WTC11 (cell line): ENCODE results near the gene CACNA1H. TPM values are rescaled to one million over a fixed set of nuclear protein-coding genes. Genes with fewer than 3 reads are reported as not detected.

Experiments
- ATAC-seq: fragments of 200-7000 bp; cut with Tn5 transposase; 2 replicates; pipeline ENCODE4 v1.10.0; 2021; ENCODE audit warnings: mild to moderate bottlenecking, moderate library complexity
- CTCF ChIA-PET: fragments of 300-600 bp; sonication (Branson Sonifier 250); formaldehyde crosslinking; loops from one replicate; lab custom pipeline; 2021; ENCODE audit warnings: antibody characterized with exemption; lab: Charles Lee
- POLR2A ChIA-PET: fragments of 350-600 bp; sonication (Branson Sonifier 250); formaldehyde crosslinking; loops from one replicate; lab custom pipeline; 2021; ENCODE audit warnings: antibody characterized with exemption; lab: Charles Lee
- DNase-seq: peaks from one replicate; pipeline ENCODE4 v3.0.0; 2021; ENCODE audit warnings: low spot score
- H3K27ac Mint-ChIP-seq: 2 replicates; pipeline ENCODE4 v1.8.0; 2021; ENCODE audit warnings: mixed read lengths
- H3K27me3 Mint-ChIP-seq: 2 replicates; pipeline ENCODE4 v1.8.0; 2021; ENCODE audit warnings: low read depth, mild to moderate bottlenecking, moderate library complexity, mixed read lengths
- H3K36me3 Mint-ChIP-seq: 2 replicates; pipeline ENCODE4 v1.8.0; 2021; ENCODE audit warnings: mixed read lengths
- H3K4me1 Mint-ChIP-seq: 2 replicates; pipeline ENCODE4 v1.8.0; 2022; ENCODE audit warnings: mixed read lengths
- H3K4me3 Mint-ChIP-seq: 2 replicates; pipeline ENCODE4 v1.8.0; 2021; ENCODE audit warnings: mild to moderate bottlenecking, moderate library complexity, mixed read lengths
- H3K9me3 Mint-ChIP-seq: 2 replicates; pipeline ENCODE4 v1.8.0; 2021; ENCODE audit warnings: mixed read lengths
- ATF1 ChIP-seq: sonication (generic); formaldehyde crosslinking; IDR thresholded peaks from 2 replicates; pipeline ENCODE4 v1.8.1; 2023; ENCODE audit warnings: mild to moderate bottlenecking, moderate library complexity, missing genetic modification reagents
- FOXK1 ChIP-seq: sonication (generic); formaldehyde crosslinking; IDR thresholded peaks from 2 replicates; pipeline ENCODE4 v1.8.0; 2022; ENCODE audit warnings: mild to moderate bottlenecking, moderate library complexity, missing genetic modification reagents
- GABPB1 ChIP-seq: sonication (generic); formaldehyde crosslinking; IDR thresholded peaks from 2 replicates; pipeline ENCODE4 v1.8.1; 2023; ENCODE audit warnings: mild to moderate bottlenecking, missing genetic modification reagents
- GRHL2 ChIP-seq: fragments of 250-450 bp; sonication (Bioruptor Pico); IDR thresholded peaks from 2 replicates; pipeline ENCODE4 v1.8.0; 2022; ENCODE audit warnings: mild to moderate bottlenecking, moderate library complexity; ENCODE audit not compliant: insufficient replicate concordance, severe bottlenecking
- NFE2L1 ChIP-seq: sonication (generic); formaldehyde crosslinking; IDR thresholded peaks from 2 replicates; pipeline ENCODE4 v1.8.1; 2023; ENCODE audit warnings: missing genetic modification reagents
- NFYB ChIP-seq: sonication (generic); formaldehyde crosslinking; conservative IDR thresholded peaks from 2 replicates; pipeline ENCODE4 v1.8.0; 2022; ENCODE audit warnings: low read depth, missing genetic modification reagents
- TP53 ChIP-seq: sonication (generic); formaldehyde crosslinking; IDR thresholded peaks from 2 replicates; pipeline ENCODE4 v1.8.1; 2023; ENCODE audit warnings: mild to moderate bottlenecking, missing genetic modification reagents
- ZNF138 ChIP-seq: sonication (generic); formaldehyde crosslinking; conservative IDR thresholded peaks from 2 replicates; pipeline ENCODE4 v1.8.1; 2022; ENCODE audit warnings: mild to moderate bottlenecking, moderate library complexity, missing genetic modification reagents
- ZNF232 ChIP-seq: sonication (generic); formaldehyde crosslinking; IDR thresholded peaks from 2 replicates; pipeline ENCODE4 v1.8.0; 2022; ENCODE audit warnings: mild to moderate bottlenecking, missing genetic modification reagents
- ZNF317 ChIP-seq: sonication (generic); formaldehyde crosslinking; IDR thresholded peaks from 2 replicates; pipeline ENCODE4 v1.8.1; 2023; ENCODE audit warnings: low read depth, mild to moderate bottlenecking, moderate library complexity, missing genetic modification reagents, borderline replicate concordance
- total RNA-seq: library from RNA; stranded (reverse); gene quantifications from 3 replicates; pipeline ENCODE4 v1.2.3, GENCODE V29; 2021
- TF ChIP-seq, protein P1 (sequence below): fragments of 250-450 bp; sonication (Bioruptor Pico); IDR thresholded peaks from 2 replicates; pipeline ENCODE4 v1.9.0; 2021; ENCODE audit warnings: moderate library complexity, mild to moderate bottlenecking, inconsistent platforms, borderline replicate concordance
- TF ChIP-seq, protein P2 (sequence below): sonication (generic); formaldehyde crosslinking; IDR thresholded peaks from 2 replicates; pipeline ENCODE4 v1.8.1; 2023; ENCODE audit warnings: mild to moderate bottlenecking, missing genetic modification reagents, borderline replicate concordance
- TF ChIP-seq, protein P3 (sequence below): fragments of 250-450 bp; sonication (Bioruptor Pico); IDR thresholded peaks from 2 replicates; pipeline ENCODE4 v1.9.0; 2021; ENCODE audit warnings: mild to moderate bottlenecking
- TF ChIP-seq, protein P4 (sequence below): sonication (generic); formaldehyde crosslinking; IDR thresholded peaks from 2 replicates; pipeline ENCODE4 v1.8.0; 2022; ENCODE audit warnings: mild to moderate bottlenecking, missing genetic modification reagents
- TF ChIP-seq, protein P5 (sequence below): sonication (generic); formaldehyde crosslinking; IDR thresholded peaks from 2 replicates; pipeline ENCODE4 v1.8.0; 2023; ENCODE audit warnings: mild to moderate bottlenecking, missing genetic modification reagents
- TF ChIP-seq, protein P6 (sequence below): sonication (generic); formaldehyde crosslinking; IDR thresholded peaks from 2 replicates; pipeline ENCODE4 v1.8.0; 2022; ENCODE audit warnings: mild to moderate bottlenecking, missing genetic modification reagents

The CACNA1H gene
- total RNA-seq, 1 experiment from 2014 or later = 38.0 TPM

DNA sequence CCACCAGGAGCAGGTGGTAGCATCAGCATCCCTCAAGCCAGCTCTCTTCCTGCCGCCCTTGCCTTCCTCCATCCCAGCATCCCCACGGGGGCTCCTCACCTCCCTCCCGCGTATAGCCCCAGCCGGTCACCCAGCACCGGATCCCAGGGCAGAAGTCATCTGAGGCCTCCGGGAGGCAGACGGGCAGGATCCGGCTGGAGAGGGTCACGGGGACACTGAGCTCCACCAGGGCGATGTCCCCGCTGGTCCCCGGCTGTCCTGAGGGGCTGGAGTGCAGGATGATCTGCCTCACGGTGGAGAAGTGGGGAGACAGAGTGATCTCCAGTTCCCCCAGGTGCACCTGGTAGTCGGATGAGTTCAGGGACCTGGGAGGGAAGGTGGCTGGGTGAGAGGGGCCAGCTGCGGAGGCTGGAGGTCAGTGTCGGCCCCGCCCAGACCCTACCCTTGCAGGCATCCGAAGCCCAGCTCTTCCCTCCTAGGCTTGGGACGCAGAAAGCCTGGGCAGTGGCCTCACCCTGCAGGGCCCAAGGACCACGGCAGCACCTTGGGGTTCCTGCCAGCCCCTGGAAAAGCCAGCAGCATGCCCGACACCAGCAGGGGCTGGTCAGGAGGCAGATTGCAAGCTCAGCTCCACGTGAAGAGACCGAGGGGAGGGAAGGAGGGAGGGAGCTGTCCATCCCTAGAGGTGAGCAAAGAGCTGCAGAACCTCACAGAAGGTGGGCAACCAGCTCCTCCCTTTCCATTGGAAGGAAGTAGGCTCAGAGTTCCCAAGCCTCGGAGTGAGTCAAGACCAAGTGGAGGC, 69.8 kb downstream of the CACNA1H start:
- TF ChIP-seq, protein P1, sequence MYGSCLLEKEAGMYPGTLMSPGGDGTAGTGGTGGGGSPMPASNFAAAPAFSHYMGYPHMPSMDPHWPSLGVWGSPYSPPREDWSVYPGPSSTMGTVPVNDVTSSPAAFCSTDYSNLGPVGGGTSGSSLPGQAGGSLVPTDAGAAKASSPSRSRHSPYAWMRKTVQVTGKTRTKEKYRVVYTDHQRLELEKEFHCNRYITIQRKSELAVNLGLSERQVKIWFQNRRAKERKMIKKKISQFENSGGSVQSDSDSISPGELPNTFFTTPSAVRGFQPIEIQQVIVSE (CRISPR knock-in tag) = no peak
- TF ChIP-seq, protein P2, sequence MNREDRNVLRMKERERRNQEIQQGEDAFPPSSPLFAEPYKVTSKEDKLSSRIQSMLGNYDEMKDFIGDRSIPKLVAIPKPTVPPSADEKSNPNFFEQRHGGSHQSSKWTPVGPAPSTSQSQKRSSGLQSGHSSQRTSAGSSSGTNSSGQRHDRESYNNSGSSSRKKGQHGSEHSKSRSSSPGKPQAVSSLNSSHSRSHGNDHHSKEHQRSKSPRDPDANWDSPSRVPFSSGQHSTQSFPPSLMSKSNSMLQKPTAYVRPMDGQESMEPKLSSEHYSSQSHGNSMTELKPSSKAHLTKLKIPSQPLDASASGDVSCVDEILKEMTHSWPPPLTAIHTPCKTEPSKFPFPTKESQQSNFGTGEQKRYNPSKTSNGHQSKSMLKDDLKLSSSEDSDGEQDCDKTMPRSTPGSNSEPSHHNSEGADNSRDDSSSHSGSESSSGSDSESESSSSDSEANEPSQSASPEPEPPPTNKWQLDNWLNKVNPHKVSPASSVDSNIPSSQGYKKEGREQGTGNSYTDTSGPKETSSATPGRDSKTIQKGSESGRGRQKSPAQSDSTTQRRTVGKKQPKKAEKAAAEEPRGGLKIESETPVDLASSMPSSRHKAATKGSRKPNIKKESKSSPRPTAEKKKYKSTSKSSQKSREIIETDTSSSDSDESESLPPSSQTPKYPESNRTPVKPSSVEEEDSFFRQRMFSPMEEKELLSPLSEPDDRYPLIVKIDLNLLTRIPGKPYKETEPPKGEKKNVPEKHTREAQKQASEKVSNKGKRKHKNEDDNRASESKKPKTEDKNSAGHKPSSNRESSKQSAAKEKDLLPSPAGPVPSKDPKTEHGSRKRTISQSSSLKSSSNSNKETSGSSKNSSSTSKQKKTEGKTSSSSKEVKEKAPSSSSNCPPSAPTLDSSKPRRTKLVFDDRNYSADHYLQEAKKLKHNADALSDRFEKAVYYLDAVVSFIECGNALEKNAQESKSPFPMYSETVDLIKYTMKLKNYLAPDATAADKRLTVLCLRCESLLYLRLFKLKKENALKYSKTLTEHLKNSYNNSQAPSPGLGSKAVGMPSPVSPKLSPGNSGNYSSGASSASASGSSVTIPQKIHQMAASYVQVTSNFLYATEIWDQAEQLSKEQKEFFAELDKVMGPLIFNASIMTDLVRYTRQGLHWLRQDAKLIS (CRISPR knock-in tag) = no peak
- TF ChIP-seq TP53 = no peak
- TF ChIP-seq ZNF232 (CRISPR knock-in tag) = no peak
- no peak for TF ChIP-seq ATF1 (CRISPR knock-in tag)
- no peak for TF ChIP-seq ZNF317 (CRISPR knock-in tag)
- no peak for TF ChIP-seq NFYB (CRISPR knock-in tag)
- TF ChIP-seq, protein P3, sequence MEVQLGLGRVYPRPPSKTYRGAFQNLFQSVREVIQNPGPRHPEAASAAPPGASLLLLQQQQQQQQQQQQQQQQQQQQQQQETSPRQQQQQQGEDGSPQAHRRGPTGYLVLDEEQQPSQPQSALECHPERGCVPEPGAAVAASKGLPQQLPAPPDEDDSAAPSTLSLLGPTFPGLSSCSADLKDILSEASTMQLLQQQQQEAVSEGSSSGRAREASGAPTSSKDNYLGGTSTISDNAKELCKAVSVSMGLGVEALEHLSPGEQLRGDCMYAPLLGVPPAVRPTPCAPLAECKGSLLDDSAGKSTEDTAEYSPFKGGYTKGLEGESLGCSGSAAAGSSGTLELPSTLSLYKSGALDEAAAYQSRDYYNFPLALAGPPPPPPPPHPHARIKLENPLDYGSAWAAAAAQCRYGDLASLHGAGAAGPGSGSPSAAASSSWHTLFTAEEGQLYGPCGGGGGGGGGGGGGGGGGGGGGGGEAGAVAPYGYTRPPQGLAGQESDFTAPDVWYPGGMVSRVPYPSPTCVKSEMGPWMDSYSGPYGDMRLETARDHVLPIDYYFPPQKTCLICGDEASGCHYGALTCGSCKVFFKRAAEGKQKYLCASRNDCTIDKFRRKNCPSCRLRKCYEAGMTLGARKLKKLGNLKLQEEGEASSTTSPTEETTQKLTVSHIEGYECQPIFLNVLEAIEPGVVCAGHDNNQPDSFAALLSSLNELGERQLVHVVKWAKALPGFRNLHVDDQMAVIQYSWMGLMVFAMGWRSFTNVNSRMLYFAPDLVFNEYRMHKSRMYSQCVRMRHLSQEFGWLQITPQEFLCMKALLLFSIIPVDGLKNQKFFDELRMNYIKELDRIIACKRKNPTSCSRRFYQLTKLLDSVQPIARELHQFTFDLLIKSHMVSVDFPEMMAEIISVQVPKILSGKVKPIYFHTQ (CRISPR knock-in tag) = no peak
- TF ChIP-seq GRHL2 (CRISPR knock-in tag) = no peak
- no peaks in the 10 kb centered on the region for H3K9me3 Mint-ChIP-seq

DNA sequence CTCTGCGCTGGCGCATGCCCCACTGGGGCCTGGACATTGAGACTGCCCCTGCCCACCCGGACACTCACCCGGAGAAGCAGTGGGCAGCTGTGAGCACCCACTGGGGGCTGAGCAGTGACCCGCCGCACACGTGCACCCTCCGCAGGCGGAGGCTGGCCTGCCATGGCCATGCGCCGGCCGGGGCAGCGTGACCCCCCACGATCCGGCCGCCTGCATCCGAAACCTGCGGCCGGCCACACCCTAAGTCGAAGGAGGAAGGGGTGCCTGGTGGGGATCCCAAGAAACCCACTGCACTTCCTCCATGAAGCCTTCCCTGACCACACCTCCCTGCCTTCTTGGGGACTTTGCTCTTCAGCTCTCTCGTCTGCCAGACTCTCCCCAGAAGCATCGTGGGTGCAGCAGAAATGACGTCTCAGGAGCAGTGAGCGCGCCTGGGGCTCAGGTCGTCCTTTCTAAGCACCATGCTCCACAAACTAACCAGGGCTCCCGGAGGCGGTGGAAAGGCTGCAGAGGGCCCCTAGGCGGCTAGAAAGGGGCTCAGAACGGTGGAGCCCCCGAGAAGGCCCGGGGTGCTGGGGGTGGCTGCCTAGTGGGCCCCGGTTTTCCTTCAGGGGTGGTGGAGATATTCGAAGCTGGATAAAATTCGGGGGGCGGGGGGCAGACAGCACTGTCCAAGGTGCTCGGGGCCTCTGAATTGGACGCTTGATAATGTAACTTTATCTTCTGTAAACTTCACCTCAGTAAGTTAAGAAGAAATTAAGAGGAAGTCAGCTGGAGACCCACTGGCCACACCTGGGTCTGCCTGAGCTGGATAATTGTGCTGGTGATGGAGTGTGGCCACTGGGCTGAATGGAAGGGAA, 70.7 kb downstream of the CACNA1H start:
- no peak for DNase-seq
- CTCF ChIA-PET = interaction anchor here (0.6 to 1.6 kb wide), 2 partner anchors 120 to 166 kb away, joined by 5 to 6 read pairs; no protein-coding TSS in a partner anchor
- Mint-ChIP-seq H3K4me3 (no peak overlapping the region), H3K27me3 (peaks cover 4% of the 10 kb centered on the region), H3K9me3 (no peaks in the 10 kb centered on the region), H3K4me1 (no peaks in the 10 kb centered on the region), H3K27ac (no peak overlapping the region), H3K36me3 (no peaks in the 10 kb centered on the region)
- no peak for ATAC-seq
- POLR2A ChIA-PET = no interaction called here
- TF ChIP-seq, protein P2 (CRISPR knock-in tag) = no peak
- TF ChIP-seq, protein P4, sequence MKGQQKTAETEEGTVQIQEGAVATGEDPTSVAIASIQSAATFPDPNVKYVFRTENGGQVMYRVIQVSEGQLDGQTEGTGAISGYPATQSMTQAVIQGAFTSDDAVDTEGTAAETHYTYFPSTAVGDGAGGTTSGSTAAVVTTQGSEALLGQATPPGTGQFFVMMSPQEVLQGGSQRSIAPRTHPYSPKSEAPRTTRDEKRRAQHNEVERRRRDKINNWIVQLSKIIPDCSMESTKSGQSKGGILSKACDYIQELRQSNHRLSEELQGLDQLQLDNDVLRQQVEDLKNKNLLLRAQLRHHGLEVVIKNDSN (CRISPR knock-in tag) = no peak
- TF ChIP-seq, protein P5, sequence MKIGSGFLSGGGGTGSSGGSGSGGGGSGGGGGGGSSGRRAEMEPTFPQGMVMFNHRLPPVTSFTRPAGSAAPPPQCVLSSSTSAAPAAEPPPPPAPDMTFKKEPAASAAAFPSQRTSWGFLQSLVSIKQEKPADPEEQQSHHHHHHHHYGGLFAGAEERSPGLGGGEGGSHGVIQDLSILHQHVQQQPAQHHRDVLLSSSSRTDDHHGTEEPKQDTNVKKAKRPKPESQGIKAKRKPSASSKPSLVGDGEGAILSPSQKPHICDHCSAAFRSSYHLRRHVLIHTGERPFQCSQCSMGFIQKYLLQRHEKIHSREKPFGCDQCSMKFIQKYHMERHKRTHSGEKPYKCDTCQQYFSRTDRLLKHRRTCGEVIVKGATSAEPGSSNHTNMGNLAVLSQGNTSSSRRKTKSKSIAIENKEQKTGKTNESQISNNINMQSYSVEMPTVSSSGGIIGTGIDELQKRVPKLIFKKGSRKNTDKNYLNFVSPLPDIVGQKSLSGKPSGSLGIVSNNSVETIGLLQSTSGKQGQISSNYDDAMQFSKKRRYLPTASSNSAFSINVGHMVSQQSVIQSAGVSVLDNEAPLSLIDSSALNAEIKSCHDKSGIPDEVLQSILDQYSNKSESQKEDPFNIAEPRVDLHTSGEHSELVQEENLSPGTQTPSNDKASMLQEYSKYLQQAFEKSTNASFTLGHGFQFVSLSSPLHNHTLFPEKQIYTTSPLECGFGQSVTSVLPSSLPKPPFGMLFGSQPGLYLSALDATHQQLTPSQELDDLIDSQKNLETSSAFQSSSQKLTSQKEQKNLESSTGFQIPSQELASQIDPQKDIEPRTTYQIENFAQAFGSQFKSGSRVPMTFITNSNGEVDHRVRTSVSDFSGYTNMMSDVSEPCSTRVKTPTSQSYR (CRISPR knock-in tag) = no peak
- no peak for TF ChIP-seq ZNF138
- TF ChIP-seq GABPB1 (CRISPR knock-in tag) = no peak
- no peak for TF ChIP-seq NFE2L1 (CRISPR knock-in tag)
- TF ChIP-seq, protein P6, sequence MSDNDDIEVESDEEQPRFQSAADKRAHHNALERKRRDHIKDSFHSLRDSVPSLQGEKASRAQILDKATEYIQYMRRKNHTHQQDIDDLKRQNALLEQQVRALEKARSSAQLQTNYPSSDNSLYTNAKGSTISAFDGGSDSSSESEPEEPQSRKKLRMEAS (CRISPR knock-in tag) = no peak
- TF ChIP-seq FOXK1 (CRISPR knock-in tag) = no peak

More for the DNA sequence above, 69.8 kb downstream of the CACNA1H start:
- peaks cover 4% of the 10 kb centered on the region for H3K27me3 Mint-ChIP-seq
- H3K4me1 Mint-ChIP-seq = no peaks in the 10 kb centered on the region
- no peak overlapping the region for H3K4me3 Mint-ChIP-seq
- POLR2A ChIA-PET = no interaction called here
- no peaks in the 10 kb centered on the region for H3K36me3 Mint-ChIP-seq
- ATAC-seq (no peak), DNase-seq (no peak)
- CTCF ChIA-PET = interaction anchor here (0.6 to 1.6 kb wide), 2 partner anchors 120 to 166 kb away, joined by 5 to 6 read pairs; no protein-coding TSS in a partner anchor
- H3K27ac Mint-ChIP-seq = no peak overlapping the region
